HG02870 (cell line): ENCODE results near the gene RFX3.

Source experiments
- ATAC-seq: cut with Tn5 transposase; IDR thresholded peaks from one replicate; pipeline ENCODE4 v1.9.1; 2021; ENCODE audit warnings: mild to moderate bottlenecking, moderate library complexity; ENCODE audit not compliant: unreplicated experiment

Gene RFX3

DNA sequence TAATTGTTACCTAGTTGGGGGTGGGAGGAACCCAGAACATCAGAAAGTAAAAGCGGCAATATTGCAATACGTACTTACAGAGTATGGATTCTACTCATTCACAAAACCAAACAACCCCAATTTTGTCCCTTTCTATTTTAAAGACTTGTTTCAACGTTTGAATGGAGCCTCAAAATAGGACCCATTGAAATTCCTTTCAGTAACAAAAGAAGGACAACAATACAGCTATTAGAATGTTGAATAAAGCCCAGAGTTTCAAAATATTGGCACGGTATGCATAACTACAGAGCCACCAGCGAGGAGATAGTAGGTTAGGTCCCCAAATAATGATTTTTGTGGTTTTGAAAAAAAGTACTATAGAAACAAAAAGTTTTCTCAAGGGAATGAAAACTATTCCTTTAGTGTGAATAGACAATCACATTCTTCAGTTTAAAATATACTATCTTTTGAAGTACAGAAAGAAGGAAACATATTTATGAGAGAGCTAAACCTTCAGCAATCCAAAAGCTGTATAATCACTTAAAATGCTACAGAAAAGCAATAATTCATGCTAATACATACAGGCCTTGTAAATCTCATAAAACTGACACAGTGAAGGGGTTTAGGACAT, 235.5 kb downstream of the RFX3 start:
- no peak for ATAC-seq

DNA sequence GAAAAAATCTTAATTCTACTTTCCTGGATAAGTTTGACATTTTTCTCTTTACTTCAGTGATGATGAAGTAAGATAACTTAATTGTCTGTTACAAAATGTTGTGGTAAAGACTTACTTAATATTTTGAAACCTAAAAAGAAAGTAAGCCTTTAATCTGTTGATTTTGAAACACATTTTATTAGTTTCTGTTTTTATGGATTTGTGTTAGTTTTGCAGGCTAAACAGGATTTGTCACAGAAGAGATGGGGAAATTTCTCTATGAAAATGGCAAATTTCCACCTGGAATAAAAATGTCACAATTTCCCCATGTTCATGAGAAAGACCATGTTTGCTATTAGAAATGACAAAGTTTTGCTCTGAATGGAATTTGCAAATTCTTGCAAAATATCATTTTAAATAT, 237.1 kb downstream of the RFX3 start:
- no peak for ATAC-seq

DNA sequence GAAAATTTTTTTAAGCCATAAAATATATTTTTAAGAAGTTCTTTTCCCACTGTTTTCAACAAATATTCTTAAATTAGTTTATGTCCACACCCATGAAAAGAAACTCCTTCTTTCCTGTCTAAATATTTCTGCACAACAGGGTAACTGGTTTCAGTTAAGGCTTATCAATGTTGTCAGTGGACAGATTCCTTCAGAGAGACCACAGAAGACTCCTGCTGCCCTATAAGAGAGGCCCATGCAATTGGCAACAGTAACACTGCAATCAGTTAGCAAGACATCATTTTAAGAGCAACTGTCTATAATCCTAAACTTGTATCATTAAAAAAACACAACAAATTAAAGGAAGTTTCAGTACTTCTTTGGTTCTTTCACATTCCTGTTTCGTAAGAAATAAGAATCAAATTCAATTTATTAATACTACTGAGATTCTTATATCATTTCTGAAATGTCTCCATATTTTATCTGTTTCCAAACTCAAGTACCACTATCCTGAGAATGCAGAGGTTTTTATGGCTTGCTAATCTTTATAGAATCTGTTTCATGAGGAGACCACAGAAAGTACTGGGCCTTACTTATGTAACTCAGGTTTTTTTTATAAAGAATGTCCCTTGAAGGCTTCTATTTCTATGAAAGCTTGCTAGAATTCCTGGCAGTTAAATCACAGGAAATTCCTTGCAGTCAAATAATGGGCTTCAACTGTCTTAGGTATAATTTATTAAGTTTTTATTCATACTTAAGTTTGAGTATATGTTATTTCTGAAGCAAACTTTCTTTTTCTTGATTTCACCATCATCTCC, 240.2 kb downstream of the RFX3 start:
- no peak for ATAC-seq

DNA sequence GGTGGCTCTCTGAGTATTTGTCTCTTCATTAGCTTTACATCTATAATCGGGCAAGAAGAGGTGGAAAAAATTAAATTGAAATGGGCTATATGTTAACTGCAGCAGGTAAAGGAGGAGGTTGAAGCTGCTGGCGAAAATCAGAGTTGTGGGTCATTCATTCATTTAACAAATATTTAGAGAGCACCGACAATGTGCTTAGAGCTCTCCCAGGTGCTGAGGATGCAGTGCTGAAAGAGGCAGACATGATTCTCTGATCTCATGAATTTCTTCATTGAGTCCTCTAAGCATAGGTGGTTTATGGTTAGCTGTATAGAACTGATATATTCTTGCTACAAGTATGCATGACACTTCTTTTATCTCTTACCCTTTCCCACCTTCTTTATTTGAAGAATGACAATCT, 243.4 kb downstream of the RFX3 start:
- no peak for ATAC-seq

DNA sequence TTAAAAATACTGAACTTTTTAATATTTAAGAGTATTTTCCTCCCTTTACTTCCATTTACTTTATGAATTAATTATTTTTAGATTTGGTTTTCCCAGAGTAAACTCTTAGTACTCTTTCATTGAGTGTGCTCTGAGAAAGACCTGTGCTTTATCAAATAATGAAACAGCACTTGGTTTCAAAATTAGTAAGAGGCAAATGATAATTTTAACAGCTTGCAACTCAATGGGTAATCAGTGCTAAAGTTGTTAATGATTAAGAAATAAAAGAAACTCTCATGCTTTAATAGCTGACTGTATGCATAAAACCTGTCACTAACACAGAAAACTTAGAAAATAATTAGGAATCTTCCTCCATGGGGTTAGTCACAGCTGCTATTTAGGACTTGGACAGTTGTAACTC, 244.4 kb downstream of the RFX3 start:
- ATAC-seq, result peak; percentile 77

DNA sequence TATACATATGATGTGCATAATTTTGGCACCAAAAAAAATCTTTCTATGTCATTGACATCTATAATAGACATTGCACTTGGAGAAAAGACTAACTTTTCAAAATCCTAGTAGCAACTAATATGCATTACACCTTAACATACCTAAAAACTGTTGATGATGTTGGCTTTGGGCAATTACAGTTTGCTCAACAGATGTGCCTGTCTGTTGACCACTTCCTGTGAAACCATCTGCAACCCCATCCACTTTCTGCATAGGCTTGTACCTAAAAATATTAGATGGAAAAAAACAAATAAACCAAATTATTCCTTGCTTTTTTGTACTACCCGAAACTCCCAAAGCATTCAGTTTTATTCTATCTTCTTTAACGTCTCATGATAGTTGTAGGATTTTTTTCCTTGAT, 248.6 kb downstream of the RFX3 start:
- ATAC-seq, result no peak

DNA sequence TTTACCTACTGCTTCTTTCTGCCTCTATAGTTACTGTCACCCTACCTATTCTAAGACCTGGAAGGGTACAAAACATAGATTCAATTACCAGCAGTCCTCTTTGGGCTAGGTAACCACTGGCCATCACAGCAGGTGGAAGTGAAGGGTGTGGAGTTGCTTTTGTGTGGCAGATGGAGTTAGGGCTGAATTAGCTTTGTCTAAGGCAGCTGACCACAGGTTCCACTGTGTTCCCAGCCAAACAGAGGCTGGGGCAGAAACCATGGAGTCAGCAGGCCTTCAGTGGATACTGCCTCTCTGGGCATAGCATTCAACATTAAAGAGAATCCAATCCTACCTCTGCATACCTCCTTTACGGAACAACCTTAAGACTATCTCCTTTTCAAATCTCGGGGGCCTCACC, 254.2 kb downstream of the RFX3 start:
- no peak for ATAC-seq

DNA sequence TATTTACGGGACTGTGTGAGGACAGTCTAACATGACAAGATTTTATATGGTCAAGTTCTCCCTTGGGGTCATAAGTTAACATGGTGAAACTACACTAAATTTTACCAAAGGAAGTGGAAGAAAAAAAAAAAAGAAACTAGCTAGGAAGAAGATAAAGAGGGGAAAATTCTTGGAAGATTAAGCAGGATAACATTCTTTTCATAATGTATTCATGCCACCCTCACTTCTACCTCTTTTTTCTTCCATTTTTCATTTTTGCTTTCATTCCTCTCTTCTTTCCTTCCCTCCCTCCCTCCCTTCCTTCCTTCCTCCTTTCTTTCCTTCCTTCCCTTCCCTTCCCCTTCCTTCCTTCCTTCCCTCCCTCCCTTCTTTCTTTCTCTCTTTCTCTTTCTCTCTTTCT, 254.6 kb downstream of the RFX3 start:
- no peak for ATAC-seq

DNA sequence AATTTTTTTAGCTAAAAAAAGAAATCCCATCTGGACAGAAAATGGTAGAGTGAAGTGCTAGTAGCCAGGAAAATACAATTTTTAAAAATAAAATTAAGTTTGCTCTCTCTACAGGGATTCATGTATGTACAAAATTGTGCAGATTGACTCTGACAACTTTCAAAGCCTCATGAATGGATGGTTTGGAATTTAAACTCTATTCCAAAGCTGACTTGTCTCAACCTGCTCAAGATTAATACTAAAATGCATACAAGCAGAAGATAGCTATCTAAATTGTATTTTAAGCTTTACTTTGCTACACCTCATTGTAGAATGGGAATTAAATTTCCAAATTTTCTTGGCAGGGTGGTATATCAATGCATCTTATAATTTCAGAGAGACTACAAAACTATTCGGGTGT, 257.6 kb downstream of the RFX3 start:
- ATAC-seq, result no peak

DNA sequence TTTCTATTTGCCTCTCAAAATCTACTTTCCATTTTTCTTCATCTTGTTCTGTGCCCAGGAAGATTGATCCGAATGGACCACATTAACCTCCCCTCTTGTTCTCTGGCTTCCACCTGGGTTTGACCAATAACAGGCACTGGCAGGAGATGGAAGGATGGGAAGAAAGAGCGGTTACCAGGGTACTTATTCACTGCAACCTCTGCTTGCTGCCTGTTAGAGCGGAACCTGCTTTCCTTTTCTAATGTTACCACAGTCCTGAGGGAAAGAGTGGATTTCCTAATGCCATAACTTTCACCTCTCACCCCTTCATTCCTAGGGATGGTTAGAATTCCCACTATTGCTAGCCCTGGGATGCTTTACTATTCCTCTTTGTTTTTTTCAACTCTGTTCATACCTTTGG, 262.1 kb downstream of the RFX3 start:
- ATAC-seq, result no peak

DNA sequence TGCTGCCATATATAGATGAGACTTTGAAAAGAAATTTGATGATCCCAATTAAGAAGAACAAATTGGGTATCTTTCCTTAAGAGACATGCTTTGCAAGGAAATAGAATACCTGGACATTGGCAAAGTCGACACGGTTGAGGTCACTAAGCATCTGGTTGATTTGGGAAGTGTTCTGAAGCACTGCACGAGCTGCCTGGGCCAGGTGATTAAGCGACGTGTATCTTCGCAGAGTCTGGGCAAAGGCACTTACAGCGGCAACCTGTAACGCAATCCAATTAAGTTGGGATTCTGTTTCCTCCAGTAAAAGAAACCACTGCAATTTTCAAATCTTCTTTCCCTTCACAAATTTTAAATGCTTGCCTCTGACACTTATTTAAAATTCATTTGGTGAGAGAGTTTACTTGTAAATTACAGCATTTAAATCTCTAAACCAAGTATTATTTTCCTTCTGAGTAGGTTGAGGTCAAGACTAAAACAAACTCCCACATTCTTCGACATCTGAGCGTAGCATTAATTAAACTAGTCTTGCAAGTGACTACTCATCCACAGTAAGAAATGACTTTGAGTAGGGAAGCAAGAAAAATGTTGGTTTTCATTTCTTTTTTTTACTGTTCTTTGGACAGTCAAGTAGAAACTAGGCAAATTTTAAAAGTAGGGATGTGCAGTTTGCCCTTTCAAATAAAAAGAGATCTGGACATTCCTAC, 262.8 kb downstream of the RFX3 start:
- no peak for ATAC-seq

DNA sequence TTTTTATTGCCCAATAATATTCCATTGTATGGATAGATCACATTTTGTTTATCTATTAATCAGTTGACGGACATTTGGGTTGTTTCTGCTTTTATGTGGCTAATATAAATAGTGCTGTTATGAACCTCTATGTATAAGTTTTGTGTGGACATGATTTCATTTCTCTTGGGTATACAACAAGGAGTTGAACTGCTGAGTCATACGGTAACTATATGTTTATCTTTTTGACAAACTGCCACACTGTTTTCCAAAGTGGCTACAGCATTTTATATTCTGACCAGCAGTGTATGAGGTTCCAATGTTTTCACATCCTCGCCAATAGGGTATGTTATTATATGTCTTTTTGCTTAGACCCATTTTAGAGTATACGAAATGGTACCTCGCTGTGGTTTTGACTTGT, 264.3 kb downstream of the RFX3 start:
- ATAC-seq, result no peak

DNA sequence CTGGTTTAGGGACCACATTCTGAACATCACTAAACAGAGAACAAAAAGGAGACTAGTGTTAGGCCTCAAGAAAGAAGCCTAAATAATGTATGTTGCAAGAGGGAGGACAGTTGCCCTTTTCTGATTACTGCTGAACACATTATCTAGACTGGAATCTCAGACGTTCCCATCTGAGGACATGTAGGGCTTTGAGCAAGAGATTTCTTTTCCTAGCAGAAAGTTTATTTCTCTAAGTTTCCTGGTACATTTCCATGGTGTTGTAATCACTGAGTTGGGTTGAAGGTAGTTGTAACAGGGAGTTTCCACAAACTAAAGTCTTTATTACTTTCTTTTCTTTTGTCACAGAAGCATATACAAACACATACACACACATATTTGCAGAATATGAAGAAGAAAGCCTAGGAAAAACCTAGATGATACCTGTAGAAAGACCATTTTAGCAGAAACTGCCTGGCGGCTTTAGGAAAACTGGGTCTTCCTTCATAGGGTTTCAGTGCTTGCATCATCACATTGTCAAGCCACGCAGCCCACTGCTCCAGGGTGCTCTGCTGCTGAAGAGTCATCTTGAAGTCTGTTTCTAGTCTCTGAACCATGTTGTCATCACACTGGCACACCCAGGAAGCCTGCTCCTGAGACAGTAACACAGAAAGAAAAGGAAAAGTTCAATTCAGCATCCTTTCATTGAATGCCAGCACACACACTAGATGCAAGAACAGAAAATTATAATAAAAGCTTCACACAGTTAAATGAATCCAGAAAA, 269.1 kb downstream of the RFX3 start:
- no peak for ATAC-seq

DNA sequence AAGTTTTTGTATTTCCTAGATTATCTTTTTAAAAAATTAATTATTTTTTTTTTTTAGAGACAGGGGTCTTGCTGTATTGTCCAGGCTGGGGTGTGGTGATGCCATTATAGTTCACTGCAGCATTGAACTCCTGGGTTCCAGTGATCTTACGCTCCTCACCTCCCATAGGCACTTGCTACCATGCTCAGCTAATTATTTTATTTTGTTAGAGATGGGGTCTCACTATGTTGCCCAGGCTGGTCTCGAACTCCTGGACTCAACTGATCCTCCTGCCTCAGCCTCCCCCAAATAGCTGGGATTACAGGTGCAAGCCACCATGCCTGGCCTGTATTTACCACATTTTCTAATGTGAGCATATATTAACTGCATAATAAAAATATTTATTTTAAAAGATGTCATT, 274.5 kb downstream of the RFX3 start:
- ATAC-seq, result no peak

DNA sequence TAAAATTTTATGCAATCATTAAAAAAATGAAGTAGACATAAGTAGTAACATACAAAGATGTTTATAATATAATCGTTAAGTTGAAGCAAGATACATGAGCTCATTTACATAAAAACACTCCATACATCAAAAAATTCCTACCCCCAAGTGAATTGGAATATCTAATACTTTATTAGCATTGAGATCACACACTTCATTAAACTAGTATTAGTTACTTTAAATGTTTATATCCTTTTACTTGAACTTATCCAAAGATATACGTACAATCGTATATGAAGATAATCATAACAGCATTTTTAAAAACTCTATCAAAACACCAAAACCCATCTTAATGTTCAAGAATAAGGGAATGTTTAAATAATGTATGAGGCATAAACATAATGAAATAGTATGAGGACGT, 275.1 kb downstream of the RFX3 start:
- no peak for ATAC-seq

DNA sequence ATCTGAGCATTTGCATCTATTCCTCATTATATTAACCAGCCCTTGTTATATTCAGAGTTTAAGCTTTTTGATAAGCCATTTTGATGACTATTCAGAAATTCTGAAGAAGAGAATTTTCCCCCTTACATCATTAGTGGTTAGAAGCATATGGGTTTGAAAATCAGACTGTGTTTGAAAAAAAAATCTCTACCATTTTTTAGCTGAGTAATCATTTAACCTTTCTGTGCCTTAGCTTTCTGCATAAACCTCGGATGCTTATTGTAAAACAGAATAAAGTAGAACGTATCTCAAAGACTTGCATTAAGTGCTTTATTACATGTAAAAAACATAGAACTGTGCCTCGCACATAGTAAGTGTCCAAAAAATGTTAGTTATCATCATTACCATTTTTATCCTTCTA, 278.6 kb downstream of the RFX3 start:
- no peak for ATAC-seq

DNA sequence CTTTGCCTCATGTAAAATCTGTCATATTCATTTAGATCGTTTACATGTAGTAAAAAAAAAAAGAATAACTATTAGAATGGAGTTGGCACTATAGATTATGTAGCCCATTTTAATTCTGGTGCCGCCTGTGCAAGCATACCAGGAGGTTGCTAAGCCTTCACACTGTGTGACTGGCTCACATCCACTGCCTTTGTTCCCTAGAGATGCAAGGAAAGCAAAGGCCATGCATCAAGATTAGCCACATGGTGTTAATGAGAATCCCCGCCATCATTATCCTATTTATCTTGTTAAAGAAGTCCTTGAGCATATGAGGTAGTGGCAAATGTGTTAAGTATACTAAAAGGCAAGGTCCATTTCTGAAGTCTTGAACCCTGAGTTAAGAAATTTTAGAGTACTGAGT, 279.6 kb downstream of the RFX3 start:
- ATAC-seq, result no peak

DNA sequence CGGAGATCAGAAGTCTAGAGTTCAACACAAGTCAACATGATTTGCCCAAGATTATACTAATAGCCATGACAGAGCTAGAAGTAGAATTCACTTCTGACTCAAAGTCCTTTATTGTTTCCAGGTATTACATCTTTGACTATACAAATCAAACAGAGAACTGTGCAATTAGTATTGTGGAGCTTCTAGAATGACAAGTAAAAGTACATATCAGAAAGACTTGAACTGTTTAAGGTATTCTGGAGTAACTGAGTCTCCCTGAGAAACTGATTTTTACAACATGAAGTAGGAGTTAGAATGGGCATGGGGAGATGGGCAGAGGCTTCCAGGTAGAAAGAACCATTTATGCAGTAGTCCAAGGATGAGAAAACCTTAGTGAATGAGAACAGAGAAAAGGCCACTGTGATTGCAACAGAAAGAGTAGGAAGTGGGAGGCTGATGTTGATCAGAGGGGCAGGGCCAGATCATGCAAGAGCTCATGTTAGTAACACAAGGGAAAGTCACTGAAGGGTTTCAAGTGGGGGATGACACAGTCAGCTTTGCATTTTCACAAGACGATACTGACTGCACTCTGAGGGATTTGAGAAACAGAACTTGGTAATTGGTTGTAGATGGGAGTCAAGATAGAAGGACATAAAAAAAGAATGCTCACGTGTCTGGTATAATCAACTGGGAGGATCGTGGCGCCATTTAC, 280.7 kb downstream of the RFX3 start:
- ATAC-seq, result peak; percentile 71

DNA sequence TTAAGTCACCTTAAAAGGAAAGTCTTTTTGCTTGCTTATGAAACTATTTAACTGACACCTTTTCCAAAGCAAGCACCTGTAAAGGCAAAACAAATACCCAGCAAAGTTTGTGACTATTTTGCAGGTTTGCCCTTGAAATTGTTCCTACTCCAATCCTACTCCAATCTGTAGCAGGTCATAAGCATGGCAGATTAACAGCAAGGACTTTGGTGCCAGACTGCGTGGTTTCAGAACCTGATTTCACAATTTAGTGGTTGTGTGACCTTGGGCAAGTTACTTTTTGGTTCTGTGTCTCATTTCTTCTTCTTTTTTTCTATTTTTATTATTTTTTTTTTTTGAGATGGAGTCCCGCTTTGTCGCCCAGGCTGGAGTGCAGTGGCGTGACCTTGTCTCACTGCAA, 282.1 kb downstream of the RFX3 start:
- no peak for ATAC-seq

DNA sequence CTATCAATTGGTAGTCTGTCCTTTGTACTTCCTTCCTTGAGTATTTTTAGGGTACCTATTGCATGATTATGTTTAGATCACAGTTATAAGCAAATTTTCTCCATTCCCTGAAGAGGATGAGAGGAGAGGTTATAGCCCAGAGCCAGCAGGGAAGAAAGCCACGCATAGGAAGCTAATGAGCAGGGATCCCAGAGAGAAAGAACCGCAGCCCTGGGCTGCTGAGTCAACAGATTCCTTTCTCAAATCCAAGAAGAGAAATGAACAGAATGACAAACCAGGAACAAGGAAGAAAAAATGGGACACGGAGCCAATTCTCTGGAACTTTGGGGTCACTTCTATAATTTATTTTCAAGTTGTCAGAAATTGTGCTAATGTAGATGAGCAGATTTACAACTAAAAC, 284.5 kb downstream of the RFX3 start:
- no peak for ATAC-seq
